T-cell (primary cell): Measurements from ENCODE around the gene TPRG1. TPM values are rescaled to one million over a fixed set of nuclear protein-coding genes. Genes with fewer than 3 reads are reported as not detected.

Experiments
- ATAC-seq, 4 experiments: fragments of 200-7000 bp in 3 of 4; fragments of 150-1000 bp in 1 of 4; cut with Tn5 transposase; replicated peaks in 1 of 4; 1 replicate in 3 of 4; 2 replicates in 1 of 4; pipeline ENCODE4 v1.10.0; 2021; ENCODE audit warnings: moderate library complexity in 3 of 4, mild to moderate bottlenecking in 2 of 4, moderate number of reproducible peaks in 1 of 4
- CTCF ChIA-PET, 2 donors: fragments of 300-600 bp; sonication (Branson Sonifier 250); formaldehyde crosslinking; loops; one replicate each; lab custom pipeline; 2022; ENCODE audit warnings: antibody characterized with exemption in 2 of 2; lab: Charles Lee
- POLR2A ChIA-PET, 2 donors: fragments of 300-600 bp; sonication (Branson Sonifier 250); formaldehyde crosslinking; loops; one replicate each; lab custom pipeline; 2022; ENCODE audit warnings: antibody characterized with exemption in 2 of 2; lab: Charles Lee
- DNase-seq, 35 experiments: peaks; one replicate each; pipeline versions ENCODE4 v3.0.0 to v3.0.0-alpha.2; 2013 to 2023
- H3K27ac ChIP-seq: one replicate; pipeline ENCODE4 v1.5.1; 2013; ENCODE audit warnings: low read length
- H3K27me3 ChIP-seq, 2 experiments: replicated peaks in 1 of 2; 1 replicate in 1 of 2; 2 replicates in 1 of 2; pipeline versions ENCODE4 v1.6.1 to v1.7.0; 2013; ENCODE audit warnings: low read length in 1 of 2, mixed read lengths in 1 of 2; ENCODE audit not compliant: control insufficient read depth in 2 of 2, insufficient read depth in 2 of 2; ENCODE audit errors: extremely low read depth in 1 of 2
- H3K36me3 ChIP-seq, 2 donors: 1 replicate in 1 of 2; 2 replicates in 1 of 2; pipeline versions ENCODE4 v1.6.1 to v1.7.0; 2013; ENCODE audit warnings: low read length in 1 of 2; ENCODE audit not compliant: control insufficient read depth in 2 of 2, insufficient read depth in 1 of 2; ENCODE audit errors: extremely low read depth in 1 of 2
- H3K4me1 ChIP-seq, 2 experiments: 1 replicate in 1 of 2; 2 replicates in 1 of 2; pipeline versions ENCODE4 v1.6.1 to v1.7.0; 2013; ENCODE audit warnings: low read length in 2 of 2, mixed read lengths in 1 of 2; ENCODE audit not compliant: insufficient read depth in 2 of 2, control insufficient read depth in 1 of 2; ENCODE audit errors: extremely low read depth in 1 of 2
- H3K4me3 ChIP-seq, 2 donors: 1 replicate in 1 of 2; 2 replicates in 1 of 2; pipeline versions ENCODE4 v1.5.1 to v1.7.0; 2013; ENCODE audit warnings: mild to moderate bottlenecking in 2 of 2, low read length in 1 of 2, moderate library complexity in 1 of 2; ENCODE audit not compliant: control insufficient read depth in 1 of 2; ENCODE audit errors: extremely low read depth in 1 of 2
- H3K9me3 ChIP-seq: 2 replicates; pipeline ENCODE4 v1.7.0; 2013
- H3K27ac Mint-ChIP-seq, 2 donors: one replicate each; pipeline ENCODE4 v1.8.0; 2020 to 2021; ENCODE audit warnings: mild to moderate bottlenecking in 2 of 2, mixed read lengths in 2 of 2
- H3K27me3 Mint-ChIP-seq, 2 donors: one replicate each; pipeline ENCODE4 v1.8.0; 2021 to 2022; ENCODE audit warnings: mixed read lengths in 2 of 2
- H3K36me3 Mint-ChIP-seq: one replicate; pipeline ENCODE4 v1.8.0; 2021; ENCODE audit warnings: mixed read lengths
- H3K4me1 Mint-ChIP-seq, 3 donors: one replicate each; pipeline ENCODE4 v1.8.0; 2020 to 2022; ENCODE audit warnings: mixed read lengths in 3 of 3, mild to moderate bottlenecking in 1 of 3
- H3K4me3 Mint-ChIP-seq, 3 donors: one replicate each; pipeline ENCODE4 v1.8.0; 2020 to 2022; ENCODE audit warnings: mild to moderate bottlenecking in 3 of 3, mixed read lengths in 3 of 3, moderate library complexity in 3 of 3
- H3K9me3 Mint-ChIP-seq, 3 donors: one replicate each; pipeline ENCODE4 v1.8.0; 2020 to 2022; ENCODE audit warnings: mixed read lengths in 3 of 3
- WGBS: methylation state at CpG from one replicate; pipeline ENCODE4 v1.1.5; 2013; ENCODE audit warnings: missing lambda C conversion rate; ENCODE audit not compliant: insufficient coverage; 5-methylcytosine and 5-hydroxymethylcytosine counted together
- total RNA-seq, 35 experiments: library from RNA in 6 of 35; stranded (reverse) in 6 of 35; fragments of 120-200 nt in 1 of 35; gene quantifications; one replicate each; pipeline versions ENCODE4 v1.2.1 to v1.2.4 and lab custom pipeline; 2013 to 2026

The TPRG1 gene
- total RNA-seq, 5 donors from 2014 or later (not counting 1 experiment from before 2014, with no cell fraction given), result 5.6 to 28.4 (median 15.5) TPM

DNA sequence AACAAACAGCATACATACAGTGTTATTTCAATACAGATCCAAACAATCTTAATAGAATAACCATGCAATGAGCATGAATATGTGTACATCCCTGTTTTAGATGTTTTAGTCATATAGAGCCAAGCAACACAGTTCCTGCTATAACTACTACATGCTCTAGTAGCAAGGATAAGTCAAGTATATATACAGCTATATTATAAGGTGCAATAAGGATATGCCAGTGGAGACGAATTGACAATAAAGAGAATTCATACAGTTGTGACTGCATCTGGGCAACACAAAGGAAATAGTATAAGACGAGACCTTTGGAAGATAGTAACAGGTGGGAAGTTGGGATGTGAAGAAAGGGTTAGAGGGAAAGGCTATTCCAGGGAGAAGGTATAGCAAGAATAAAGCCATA, 103.4 kb downstream of the TPRG1 start:
- H3K9me3 ChIP-seq, result no peaks in the 10 kb centered on the region
- ChIA-PET CTCF (no interaction called here), POLR2A (no interaction called here)
- DNase-seq, result no peak
- peaks cover 27 to 48% (median 31%) of the 10 kb centered on the region in 3 donors for H3K4me1 Mint-ChIP-seq
- H3K27me3 Mint-ChIP-seq, result no peaks in the 10 kb centered on the region
- ATAC-seq, result no peak
- no peak overlapping the region for H3K4me3 ChIP-seq
- H3K9me3 Mint-ChIP-seq, result peaks cover 0 to 4% (median 0%) of the 10 kb centered on the region in 3 donors
- H3K27ac ChIP-seq, result no peak overlapping the region
- H3K4me1 ChIP-seq, result peaks cover 10 to 37% of the 10 kb centered on the region in 2 experiments
- 95% methylated on average over 1 of the region's 2 CpGs for WGBS
- H3K36me3 Mint-ChIP-seq, result no peaks in the 10 kb centered on the region
- H3K36me3 ChIP-seq, result no peaks in the 10 kb centered on the region
- no peak overlapping the region for H3K4me3 Mint-ChIP-seq
- no peaks in the 10 kb centered on the region for H3K27me3 ChIP-seq
- no peak overlapping the region for H3K27ac Mint-ChIP-seq

DNA sequence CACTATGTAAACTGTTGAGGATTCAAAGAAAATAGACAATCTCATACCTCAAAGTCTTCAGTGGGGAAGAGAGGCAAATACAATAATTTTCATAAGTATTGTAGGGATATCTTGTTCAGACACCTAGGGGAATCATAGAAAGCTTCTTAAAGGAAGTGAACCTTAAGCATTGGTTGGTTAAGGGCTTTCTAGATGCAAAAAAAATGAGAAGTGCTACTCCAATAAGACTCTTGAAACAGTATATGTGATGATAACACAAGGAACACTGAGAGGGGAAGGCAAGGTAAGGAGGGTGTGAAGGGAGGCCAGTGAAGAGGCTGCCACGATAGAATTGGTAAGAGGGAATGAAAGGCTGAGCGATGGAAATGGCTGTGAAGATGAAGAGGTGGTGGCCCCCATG, 104.1 kb downstream of the TPRG1 start:
- H3K4me3 Mint-ChIP-seq, result no peak overlapping the region
- POLR2A ChIA-PET, result no interaction called here

DNA sequence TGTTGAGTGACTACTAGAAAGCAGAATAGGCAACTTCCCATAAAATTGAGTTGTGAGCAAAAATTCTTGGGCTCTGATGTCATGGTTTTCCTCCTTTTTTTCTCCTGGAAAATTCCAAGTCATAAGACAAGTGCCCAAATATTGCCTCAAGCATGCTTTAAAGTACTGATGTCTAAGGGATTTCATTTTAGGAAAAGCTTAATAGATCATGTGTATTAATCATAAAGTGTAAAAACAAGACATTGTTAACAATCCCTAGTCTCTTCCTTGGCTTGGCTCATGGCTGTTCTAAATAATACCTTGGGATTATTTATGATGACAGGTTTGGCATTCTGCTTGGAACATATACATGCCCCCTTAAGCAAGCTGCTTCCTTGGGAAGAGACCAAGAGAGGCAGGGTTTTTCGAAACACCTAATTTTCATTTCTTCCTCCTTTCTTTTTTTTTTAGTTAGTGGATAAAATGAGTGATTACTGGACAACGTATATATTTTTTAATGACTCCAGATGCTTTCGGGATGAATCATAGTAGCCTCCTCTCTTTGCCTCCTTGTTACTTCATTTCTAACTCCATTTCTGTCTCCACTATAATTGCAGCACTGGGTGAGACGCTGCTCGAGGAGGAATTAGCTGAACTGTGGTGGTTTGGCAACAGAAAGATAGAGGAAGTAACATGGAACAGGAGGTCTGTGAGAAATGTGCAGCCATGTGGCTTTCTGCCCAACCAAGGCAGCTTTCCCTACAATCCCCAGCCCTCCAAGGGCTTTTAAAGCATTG, 104.9 kb downstream of the TPRG1 start:
- no peak overlapping the region for H3K4me3 Mint-ChIP-seq
- DNase-seq (no peak), ATAC-seq (no peak)
- H3K27me3 Mint-ChIP-seq, result no peaks in the 10 kb centered on the region
- Histone ChIP-seq H3K36me3 (no peaks in the 10 kb centered on the region), H3K4me1 (peaks cover 8 to 33% of the 10 kb centered on the region in 2 experiments), H3K9me3 (no peaks in the 10 kb centered on the region), H3K27ac (no peak overlapping the region), H3K4me3 (no peak overlapping the region), H3K27me3 (no peaks in the 10 kb centered on the region)
- POLR2A ChIA-PET, result no interaction called here
- WGBS, result no CpG with 5 or more reads among the region's 5 CpGs
- CTCF ChIA-PET, result interaction anchor here (0.6 to 1.2 kb wide), 3 partner anchors 17 to 1059 kb away, joined by 3 to 6 read pairs (median 3); no protein-coding TSS in a partner anchor
- H3K36me3 Mint-ChIP-seq, result no peaks in the 10 kb centered on the region
- H3K4me1 Mint-ChIP-seq, result peaks cover 27 to 48% (median 31%) of the 10 kb centered on the region in 3 donors
- no peak overlapping the region for H3K27ac Mint-ChIP-seq
- peaks cover 0 to 4% (median 0%) of the 10 kb centered on the region in 3 donors for H3K9me3 Mint-ChIP-seq

More for the DNA sequence above, 104.1 kb downstream of the TPRG1 start:
- 96% methylated on average over 2 of the region's 2 CpGs for WGBS
- peaks cover 0 to 4% (median 0%) of the 10 kb centered on the region in 3 donors for H3K9me3 Mint-ChIP-seq
- no peak for DNase-seq
- H3K27ac Mint-ChIP-seq, result no peak overlapping the region
- no peak overlapping the region for H3K27ac ChIP-seq
- no peaks in the 10 kb centered on the region for H3K36me3 Mint-ChIP-seq
- CTCF ChIA-PET, result interaction anchor here in 1 of 2 donors (1.2 kb wide), 1 partner anchor 18 kb away, joined by 3 read pairs; no protein-coding TSS in a partner anchor
- H3K27me3 ChIP-seq, result no peaks in the 10 kb centered on the region
- no peak for ATAC-seq
- no peak overlapping the region for H3K4me3 ChIP-seq
- no peaks in the 10 kb centered on the region for H3K27me3 Mint-ChIP-seq
- H3K9me3 ChIP-seq, result no peaks in the 10 kb centered on the region
- no peaks in the 10 kb centered on the region for H3K36me3 ChIP-seq
- peaks cover 27 to 48% (median 31%) of the 10 kb centered on the region in 3 donors for H3K4me1 Mint-ChIP-seq
- peaks cover 8 to 33% of the 10 kb centered on the region in 2 experiments for H3K4me1 ChIP-seq

DNA sequence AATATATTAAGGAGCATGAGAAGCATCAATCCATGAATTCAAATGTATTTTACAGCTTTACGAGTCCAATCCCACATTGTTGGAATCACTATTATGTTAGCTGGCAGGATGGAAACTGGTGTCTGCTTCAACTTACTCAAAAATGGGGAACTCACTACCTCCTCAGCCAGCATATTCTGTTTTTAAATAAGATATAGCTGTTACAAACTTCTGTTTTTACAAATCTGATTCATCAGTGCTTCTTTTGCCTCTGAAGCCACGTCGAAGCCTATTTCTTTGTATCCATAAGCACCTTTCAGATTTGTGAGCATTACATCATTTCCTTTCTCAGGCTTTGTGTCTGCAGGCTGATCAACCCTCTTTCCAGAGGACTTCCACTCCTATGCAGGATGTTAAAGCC, 105.9 kb downstream of the TPRG1 start:
- DNase-seq (no peak), ATAC-seq (peak in 1 of 4 experiments; percentile 68)
- H3K4me3 ChIP-seq, result no peak overlapping the region
- ChIA-PET POLR2A (interaction anchor here in 1 of 2 donors (0.8 kb wide), 1 partner anchor 1287 kb away, joined by 4 read pairs; no protein-coding TSS in a partner anchor), CTCF (no interaction called here)
- peaks cover 8 to 28% of the 10 kb centered on the region in 2 experiments for H3K4me1 ChIP-seq
- no peaks in the 10 kb centered on the region for H3K27me3 ChIP-seq
- no peaks in the 10 kb centered on the region for H3K27me3 Mint-ChIP-seq
- no peaks in the 10 kb centered on the region for H3K36me3 ChIP-seq
- no peak overlapping the region for H3K27ac Mint-ChIP-seq
- no peaks in the 10 kb centered on the region for H3K36me3 Mint-ChIP-seq
- WGBS, result 6% methylated on average over 2 of the region's 3 CpGs
- no peak overlapping the region for H3K27ac ChIP-seq
- H3K9me3 Mint-ChIP-seq, result peaks cover 0 to 4% (median 0%) of the 10 kb centered on the region in 3 donors
- no peaks in the 10 kb centered on the region for H3K9me3 ChIP-seq
- H3K4me3 Mint-ChIP-seq, result no peak overlapping the region
- H3K4me1 Mint-ChIP-seq, result peaks cover 26 to 44% (median 28%) of the 10 kb centered on the region in 3 donors

DNA sequence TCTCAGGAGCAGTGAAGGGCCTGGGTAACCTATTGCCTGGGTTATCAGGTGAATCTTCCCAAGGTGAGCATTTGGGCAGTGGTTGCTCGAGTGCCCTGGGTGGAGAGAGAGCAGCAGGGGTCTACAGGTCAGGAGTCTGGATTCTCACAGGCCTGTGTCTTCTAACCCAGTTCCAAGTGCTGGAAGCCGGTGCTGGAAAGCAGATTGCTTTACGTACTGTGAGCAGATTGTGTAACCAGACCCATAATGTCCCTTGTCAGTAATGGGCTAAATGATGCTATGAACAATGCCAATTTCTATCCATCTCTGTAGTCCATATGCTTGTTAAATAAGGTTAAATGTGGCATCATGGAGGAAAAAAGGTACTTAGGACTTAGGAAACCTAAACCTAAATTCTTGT, 106.5 kb downstream of the TPRG1 start:
- no peak for ATAC-seq
- H3K27ac Mint-ChIP-seq, result no peak overlapping the region
- 81% methylated on average over 2 of the region's 3 CpGs for WGBS
- peaks cover 0 to 4% (median 0%) of the 10 kb centered on the region in 3 donors for H3K9me3 Mint-ChIP-seq
- POLR2A ChIA-PET, result interaction anchor here in 1 of 2 donors (0.8 kb wide), 1 partner anchor 1287 kb away, joined by 4 read pairs; no protein-coding TSS in a partner anchor
- peaks cover 22 to 40% (median 23%) of the 10 kb centered on the region in 3 donors for H3K4me1 Mint-ChIP-seq
- Histone ChIP-seq H3K27me3 (no peaks in the 10 kb centered on the region), H3K36me3 (no peaks in the 10 kb centered on the region), H3K4me1 (peaks cover 8 to 24% of the 10 kb centered on the region in 2 experiments), H3K9me3 (no peaks in the 10 kb centered on the region), H3K27ac (no peak overlapping the region), H3K4me3 (no peak overlapping the region)
- CTCF ChIA-PET, result no interaction called here
- H3K27me3 Mint-ChIP-seq, result no peaks in the 10 kb centered on the region
- no peaks in the 10 kb centered on the region for H3K36me3 Mint-ChIP-seq
- no peak overlapping the region for H3K4me3 Mint-ChIP-seq
- DNase-seq, result no peak

DNA sequence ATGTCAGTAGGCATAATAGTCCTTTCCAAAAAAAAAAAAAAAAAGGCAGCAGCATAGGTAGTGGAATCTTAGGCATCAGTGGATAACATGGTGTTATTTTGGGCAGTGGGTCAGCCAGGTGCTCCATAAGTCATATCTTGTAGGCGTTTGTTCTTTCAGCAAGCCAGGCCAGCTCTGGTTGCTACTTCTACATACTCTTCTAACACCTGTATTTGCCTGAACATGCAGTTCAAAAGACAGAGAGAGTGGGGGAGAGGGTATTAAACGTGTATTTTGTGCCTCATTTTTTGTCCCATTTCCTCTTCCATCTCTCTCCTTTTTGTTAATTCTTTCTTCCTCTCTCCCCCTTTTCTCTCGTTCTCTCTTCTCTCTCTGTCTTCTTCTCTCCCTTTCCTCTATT, 110.4 kb downstream of the TPRG1 start:
- CTCF ChIA-PET, result interaction anchor here in 1 of 2 donors (0.6 kb wide), 1 partner anchor 12 kb away, joined by 3 read pairs; no protein-coding TSS in a partner anchor
- Mint-ChIP-seq H3K36me3 (no peaks in the 10 kb centered on the region), H3K27ac (no peak overlapping the region), H3K9me3 (no peaks in the 10 kb centered on the region), H3K27me3 (no peaks in the 10 kb centered on the region), H3K4me1 (peaks cover 29 to 34% (median 30%) of the 10 kb centered on the region in 3 donors), H3K4me3 (no peak overlapping the region)
- WGBS, result no CpG with 5 or more reads among the region's 3 CpGs
- no peaks in the 10 kb centered on the region for H3K36me3 ChIP-seq
- no peaks in the 10 kb centered on the region for H3K27me3 ChIP-seq
- POLR2A ChIA-PET, result interaction anchor here in 1 of 2 donors (0.7 kb wide), 1 partner anchor 14 kb away, joined by 3 read pairs; no protein-coding TSS in a partner anchor
- no peak overlapping the region for H3K27ac ChIP-seq
- no peak for DNase-seq
- peaks cover 13 to 30% of the 10 kb centered on the region in 2 experiments for H3K4me1 ChIP-seq
- no peak for ATAC-seq
- H3K4me3 ChIP-seq, result no peak overlapping the region
- no peaks in the 10 kb centered on the region for H3K9me3 ChIP-seq
